ENCODE results near the gene HHIPL1. TPM values are rescaled to one million over a fixed set of nuclear protein-coding genes. Genes with fewer than 3 reads are reported as not detected.
"Not testable (repeated sequence)": the region's sequence is repeated elsewhere in the genome, so short reads cannot be mapped to it uniquely, and the experiment has no call there.

Gene HHIPL1
- total RNA-seq, 4 donors from 2014 or later, result 0.13 to 4.7 (median 0.56) TPM

- no CpG with 5 or more reads among the region's 58 CpGs for WGBS
- peaks cover 43% of the 10 kb centered on the region for H3K27me3 ChIP-seq
- H3K4me1 ChIP-seq, result peaks cover 10% of the 10 kb centered on the region
- DNase-seq (ENCODE audit: low spot score in 2 of 2), result no peak
- H3K9me3 ChIP-seq, result no peaks in the 10 kb centered on the region
- no peak overlapping the region for H3K27ac ChIP-seq
- TF ChIP-seq POLR2AphosphoS5 (IDR thresholded peaks at IDR 0.05), result no peak
- TF ChIP-seq EP300 (IDR thresholded peaks at IDR 0.05), result no peak
- peak overlapping the region; percentile 26 for H3K4me3 ChIP-seq
- H3K36me3 ChIP-seq, result no peaks in the 10 kb centered on the region
These were observed 14.4 kb downstream of the HHIPL1 start for GRCh38 chr14:99659333-99659741.

- Histone ChIP-seq H3K27ac (no peak overlapping the region), H3K36me3 (no peaks in the 10 kb centered on the region), H3K9me3 (no peaks in the 10 kb centered on the region), H3K4me1 (peaks cover 10% of the 10 kb centered on the region), H3K27me3 (peaks cover 43% of the 10 kb centered on the region), H3K4me3 (no peak overlapping the region)
- TF ChIP-seq CTCF (IDR thresholded peaks at IDR 0.05) (no peak), POLR2A (IDR thresholded peaks at IDR 0.05) (no peak), POLR2AphosphoS5 (IDR thresholded peaks at IDR 0.05) (no peak), EP300 (IDR thresholded peaks at IDR 0.05) (no peak)
- no peak for DNase-seq (ENCODE audit: low spot score in 2 of 2)
- 26% methylated on average over 26 of the region's 37 CpGs for WGBS
These were observed 15.2 kb downstream of the HHIPL1 start for GRCh38 chr14:99660006-99660566.

- Histone ChIP-seq H3K36me3 (no peaks in the 10 kb centered on the region), H3K27ac (no peak overlapping the region), H3K27me3 (peaks cover 43% of the 10 kb centered on the region), H3K4me3 (no peak overlapping the region), H3K9me3 (no peaks in the 10 kb centered on the region), H3K4me1 (peaks cover 10% of the 10 kb centered on the region)
- TF ChIP-seq POLR2A (IDR thresholded peaks at IDR 0.05) (no peak), CTCF (IDR thresholded peaks at IDR 0.05) (no peak), POLR2AphosphoS5 (IDR thresholded peaks at IDR 0.05) (no peak)
- 90% methylated on average over 3 of the region's 4 CpGs for WGBS
- no peak for DNase-seq (ENCODE audit: low spot score in 2 of 2)
These were observed 15.9 kb downstream of the HHIPL1 start for GRCh38 chr14:99660794-99661193.

- not testable (repeated sequence) for DNase-seq (ENCODE audit: low spot score in 2 of 2)
These were observed 16.3 kb downstream of the HHIPL1 start for GRCh38 chr14:99661206-99661605.

GRCh38 chr14:99662846-99663245, 17.9 kb downstream of the HHIPL1 start:
- Histone ChIP-seq H3K27me3 (peaks cover 36% of the 10 kb centered on the region), H3K4me3 (no peak overlapping the region), H3K27ac (no peak overlapping the region), H3K9me3 (no peaks in the 10 kb centered on the region), H3K4me1 (peaks cover 10% of the 10 kb centered on the region), H3K36me3 (no peaks in the 10 kb centered on the region)
- 97% methylated on average over 10 of the region's 10 CpGs for WGBS
- DNase-seq (ENCODE audit: low spot score in 2 of 2), result no peak
- no peak for TF ChIP-seq POLR2AphosphoS5 (IDR thresholded peaks at IDR 0.05)

More at GRCh38 chr14:99661206-99661605, 16.3 kb downstream of the HHIPL1 start:
- H3K4me1 ChIP-seq, H3K4me3 ChIP-seq, H3K27ac ChIP-seq, H3K9me3 ChIP-seq, H3K36me3 ChIP-seq: not testable (repeated sequence)
- H3K27me3 ChIP-seq, result peaks cover 43% of the 10 kb centered on the region

- Histone ChIP-seq H3K4me3 (no peak overlapping the region), H3K4me1 (peaks cover 10% of the 10 kb centered on the region), H3K36me3 (no peaks in the 10 kb centered on the region), H3K27me3 (peaks cover 32% of the 10 kb centered on the region), H3K9me3 (no peaks in the 10 kb centered on the region), H3K27ac (no peak overlapping the region)
- TF ChIP-seq POLR2AphosphoS5 (IDR thresholded peaks at IDR 0.05) (no peak), CTCF (IDR thresholded peaks at IDR 0.05) (no peak), EP300 (IDR thresholded peaks at IDR 0.05) (no peak), POLR2A (IDR thresholded peaks at IDR 0.05) (no peak)
- DNase-seq (ENCODE audit: low spot score in 2 of 2), result no peak
- WGBS, result 86% methylated on average over 12 of the region's 12 CpGs
These were observed 18.6 kb downstream of the HHIPL1 start for GRCh38 chr14:99663386-99664057.

All from suprapubic skin (tissue), 4 donors.